IPS DF 4.7 (cell line): ENCODE measurements around the gene ADAMTS1.

Source experiments
- DNase-seq: peaks from one replicate; pipeline ENCODE4 v3.0.0-alpha.2; 2013; ENCODE audit warnings: low spot score; ENCODE audit errors: extremely low read depth

The ADAMTS1 gene

DNA sequence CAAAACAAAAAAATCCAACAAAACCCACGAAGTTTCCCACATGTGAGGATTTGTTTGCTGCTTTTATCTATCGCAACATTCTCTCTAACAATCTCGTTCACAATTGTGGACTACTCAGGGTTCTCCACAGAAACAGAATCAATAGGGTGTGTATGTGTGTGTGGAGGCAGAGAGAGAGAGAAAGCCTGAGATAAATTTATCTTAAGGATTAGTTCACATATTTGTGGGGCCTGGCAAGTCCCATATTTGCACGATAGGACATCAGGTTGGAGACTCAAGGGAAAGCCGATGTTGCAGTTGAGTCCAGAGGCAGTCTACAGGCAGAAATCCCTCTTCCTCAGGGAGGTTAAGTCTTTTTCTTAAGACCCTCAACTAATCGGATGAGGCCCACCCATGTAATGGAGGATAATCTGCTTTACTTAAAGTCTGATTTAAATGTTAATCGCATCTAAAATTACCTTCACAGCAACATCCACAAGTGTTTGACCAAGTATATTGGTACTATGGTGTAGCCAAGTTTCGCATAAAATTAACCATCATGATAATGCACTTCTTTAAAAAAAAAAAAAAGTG is 31.7 kb downstream of the ADAMTS1 start:
- DNase-seq, result no peak

DNA sequence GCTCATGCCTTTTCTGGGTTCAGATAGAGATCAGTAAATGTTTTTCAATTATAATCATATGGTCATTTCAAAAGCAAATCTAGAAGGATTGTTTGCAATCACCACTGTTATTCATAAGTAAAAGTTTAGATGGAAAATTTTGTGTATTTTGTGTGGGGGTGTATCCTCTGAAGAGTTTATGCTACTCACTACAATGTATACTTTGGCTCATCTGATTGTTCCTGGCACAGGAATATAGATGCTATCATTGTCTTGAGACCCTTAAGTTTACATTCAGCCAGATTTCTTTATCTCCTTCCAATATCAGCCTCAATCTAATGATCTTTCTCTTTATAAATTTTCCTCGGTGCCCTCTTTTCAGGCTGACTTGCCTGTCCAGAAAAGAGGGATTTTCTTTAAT is 33.0 kb downstream of the ADAMTS1 start:
- no peak for DNase-seq

GRCh38 chr21:26811482-26811881 is 33.7 kb downstream of the ADAMTS1 start:
- no peak for DNase-seq

- no peak for DNase-seq
Observed at GRCh38 chr21:26810676-26811415, 34.4 kb downstream of the ADAMTS1 start.

DNA sequence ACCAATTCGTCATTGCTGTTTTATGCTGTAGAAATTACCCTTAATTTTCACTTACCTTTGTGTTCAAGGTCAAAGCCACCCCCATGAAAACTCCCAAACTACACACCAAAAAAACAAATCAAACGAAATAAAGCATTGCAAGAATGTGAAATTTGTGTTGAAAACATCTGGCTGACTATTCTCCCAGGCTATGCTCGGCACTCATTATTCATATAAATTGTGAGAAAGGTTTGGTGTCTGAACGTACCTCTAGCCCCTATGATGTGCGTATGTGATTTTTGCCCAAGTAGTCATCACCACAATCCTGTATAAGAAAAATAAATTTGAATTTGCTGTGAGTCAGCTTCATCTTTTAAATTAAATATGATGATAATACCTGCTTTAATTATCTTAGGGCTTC is 34.9 kb downstream of the ADAMTS1 start:
- DNase-seq, result no peak

DNA sequence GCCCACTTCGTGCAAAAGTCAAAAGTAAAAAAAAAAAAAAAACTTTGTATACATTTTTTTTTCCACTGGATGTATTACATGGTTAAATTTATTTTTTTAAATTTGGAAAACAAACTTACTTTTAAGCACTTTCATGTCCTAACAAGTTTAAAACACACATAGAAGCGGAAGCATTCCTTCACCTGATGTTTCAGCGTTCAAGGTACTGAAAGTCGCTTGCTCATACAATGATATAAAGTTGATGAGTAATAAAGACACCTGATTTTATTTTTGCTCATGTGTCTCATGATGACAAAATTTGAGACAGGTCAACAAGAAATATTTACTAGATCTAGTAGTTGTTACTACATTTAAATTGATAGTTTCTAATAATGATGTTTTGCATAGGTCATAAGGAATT is 35.5 kb downstream of the ADAMTS1 start:
- no peak for DNase-seq

DNA sequence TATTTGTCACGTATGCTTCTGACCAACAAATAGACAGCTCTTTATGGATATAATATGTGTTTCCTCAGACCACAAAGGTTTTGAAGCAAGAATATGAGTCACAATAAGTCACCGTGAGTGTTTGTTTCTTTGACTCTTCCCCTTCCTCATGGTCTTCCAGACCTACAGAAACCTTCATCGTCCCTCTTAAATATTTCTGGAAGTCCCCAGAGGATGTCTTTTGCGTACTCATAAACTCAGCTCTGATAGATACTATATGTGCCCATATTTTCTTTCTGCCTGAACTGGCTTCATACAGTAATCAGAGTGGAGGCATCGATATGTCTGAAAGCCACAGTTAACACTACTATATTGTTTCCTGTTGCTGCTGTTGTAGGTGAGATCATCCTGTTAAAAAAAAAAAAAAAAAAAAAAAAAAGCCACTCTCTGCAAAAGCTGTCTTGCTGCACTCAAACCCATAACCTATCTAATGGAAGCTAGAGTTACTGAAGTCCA is 38.4 kb downstream of the ADAMTS1 start:
- no peak for DNase-seq

DNA sequence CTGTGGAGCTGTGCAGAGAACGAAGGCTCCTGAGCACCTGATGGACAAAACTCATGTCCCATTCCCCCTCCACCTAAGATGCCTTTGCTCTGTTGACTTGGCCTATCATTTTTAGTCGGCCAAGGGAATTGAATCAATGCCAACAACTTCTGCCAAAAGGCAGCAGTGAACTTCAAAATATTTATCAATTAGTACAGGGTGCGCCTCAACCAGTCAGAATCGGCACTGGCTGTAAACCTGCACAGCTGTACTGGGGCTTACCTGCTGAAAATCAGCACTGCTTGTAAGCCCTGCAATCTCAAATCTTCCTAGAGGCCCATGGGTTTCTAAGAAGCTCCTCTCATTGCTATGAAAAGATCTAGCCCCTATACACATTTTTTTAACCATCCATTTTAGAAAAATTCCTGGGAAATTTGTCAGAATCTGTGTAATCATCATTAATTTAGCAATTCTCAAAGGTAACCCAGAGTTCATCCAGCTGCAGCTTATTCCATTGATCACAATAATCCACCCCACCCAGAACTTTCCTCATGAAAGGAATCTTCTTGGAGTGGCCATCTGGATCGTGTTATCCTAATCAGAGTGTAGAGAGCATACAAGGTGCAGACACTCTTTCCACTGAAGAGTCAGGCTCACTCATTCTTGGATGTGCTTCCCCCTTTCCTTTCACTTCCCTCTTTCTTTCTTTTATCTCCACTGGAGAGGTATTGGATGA is 40.2 kb downstream of the ADAMTS1 start:
- DNase-seq, result no peak

- DNase-seq, result no peak
Observed at GRCh38 chr21:26801498-26801897, 43.7 kb downstream of the ADAMTS1 start.

DNA sequence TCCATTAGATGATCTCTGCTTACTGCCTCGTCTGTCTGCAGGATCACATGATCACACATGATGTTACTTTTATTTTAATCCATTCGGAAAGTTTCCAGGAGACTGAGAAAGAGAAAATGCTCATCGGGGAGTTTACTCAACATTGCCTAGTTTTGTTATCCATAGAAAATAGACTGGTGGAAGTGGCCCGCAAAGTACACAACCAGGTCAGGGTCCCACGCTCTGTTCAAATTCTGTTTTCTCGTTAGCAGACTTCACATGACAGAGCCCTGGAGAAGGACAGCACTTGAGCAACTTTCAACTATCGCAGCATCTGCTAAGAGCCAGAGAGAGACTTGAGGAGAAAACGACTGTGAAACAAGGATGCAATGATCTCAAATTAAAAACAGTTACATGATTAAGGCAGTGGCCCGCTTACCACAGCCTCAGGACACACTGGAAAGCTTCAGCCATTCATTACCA is 44.2 kb downstream of the ADAMTS1 start:
- no peak for DNase-seq

- DNase-seq, result no peak
Observed at GRCh38 chr21:26800455-26800854, 44.8 kb downstream of the ADAMTS1 start.

GRCh38 chr21:26800001-26800400 is 45.2 kb downstream of the ADAMTS1 start:
- no peak for DNase-seq

- no peak for DNase-seq
Observed at GRCh38 chr21:26798856-26799751, 46.1 kb downstream of the ADAMTS1 start.

DNA sequence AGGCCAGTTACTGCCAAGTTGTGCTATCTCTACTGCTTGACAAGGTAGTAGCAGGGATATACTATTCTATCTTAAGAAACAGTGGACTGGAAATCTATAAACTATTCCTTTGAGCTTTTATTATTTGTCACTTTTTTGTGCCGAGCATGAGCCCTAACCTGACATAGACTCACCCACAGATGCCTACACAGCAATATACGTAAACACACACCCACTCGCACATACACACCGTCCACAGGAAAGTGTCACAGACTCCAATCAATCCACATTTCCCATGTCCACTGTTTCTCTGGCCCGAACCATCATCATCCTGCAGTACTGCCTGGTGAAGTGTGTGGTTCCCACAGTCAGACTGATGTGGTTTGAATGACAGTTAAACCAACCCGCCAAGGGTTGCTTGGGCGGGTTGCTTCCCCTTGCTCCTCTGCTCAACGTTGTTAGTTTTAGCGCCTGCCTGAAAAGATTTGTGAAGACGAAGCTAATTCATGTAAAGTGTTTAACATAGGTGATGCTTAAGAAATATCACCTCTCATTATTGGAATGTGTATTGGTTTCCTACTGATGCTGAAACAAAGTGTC is 47.2 kb downstream of the ADAMTS1 start:
- no peak for DNase-seq

- DNase-seq, result no peak
Observed at GRCh38 chr21:26795866-26796329, 49.3 kb downstream of the ADAMTS1 start.

DNA sequence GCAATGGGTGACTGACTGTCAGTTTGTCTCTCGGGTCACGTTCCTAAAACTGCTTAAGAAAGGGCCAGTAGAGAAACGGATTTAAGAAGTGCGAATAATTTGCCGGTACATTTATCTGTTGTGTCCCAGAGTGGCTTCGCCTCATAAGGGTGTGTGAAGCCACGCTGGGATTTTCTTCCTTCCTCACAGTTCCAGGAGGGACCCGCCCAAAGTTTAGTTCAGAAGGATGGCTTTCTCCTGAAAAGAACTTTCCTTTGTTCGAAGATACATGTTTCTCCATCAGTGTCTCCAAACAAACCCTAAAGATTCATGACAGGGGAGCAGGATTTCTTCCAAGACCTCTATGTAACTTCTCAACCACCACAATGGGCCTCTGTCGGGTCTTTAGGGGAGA is 49.8 kb downstream of the ADAMTS1 start:
- DNase-seq, result no peak

DNA sequence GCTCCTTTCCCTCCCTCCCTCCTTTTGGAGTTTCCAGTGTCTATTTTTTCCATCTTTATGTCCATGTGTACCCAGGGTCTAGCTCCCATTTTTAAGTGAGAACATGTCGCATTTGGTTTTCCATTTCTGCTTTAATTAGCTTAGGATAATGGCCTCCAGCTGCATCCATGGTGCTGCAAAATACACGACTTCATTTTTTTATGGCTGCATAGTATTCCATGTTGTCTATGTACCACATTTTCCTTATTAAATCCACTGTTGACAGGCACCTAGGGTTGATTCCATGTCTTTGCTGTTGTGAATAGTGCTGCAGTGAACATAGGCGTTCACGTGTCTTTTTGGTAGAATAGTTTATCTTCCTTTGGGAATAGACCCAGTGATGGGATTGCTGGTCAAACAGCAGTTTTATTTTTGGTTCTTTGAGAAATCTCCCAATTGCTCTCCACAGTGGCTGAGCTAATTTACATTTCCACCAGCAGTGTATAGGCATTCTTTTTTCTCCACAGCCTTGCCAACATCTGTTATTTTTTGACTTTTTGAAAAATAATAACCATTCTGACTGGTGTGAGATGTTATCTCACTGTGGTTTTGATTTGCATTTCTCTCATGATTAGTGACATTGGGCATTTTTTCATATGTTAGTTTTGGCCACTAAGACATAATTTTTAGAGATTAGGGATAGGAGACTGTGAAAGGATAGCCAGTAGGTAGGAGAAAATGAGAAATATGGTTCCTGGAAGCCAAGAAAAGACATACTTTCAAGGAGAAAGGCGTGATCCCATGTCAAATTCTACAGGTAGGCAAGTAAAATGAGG is 50.4 kb downstream of the ADAMTS1 start:
- no peak for DNase-seq

- no peak for DNase-seq
Observed at GRCh38 chr21:26790296-26790695, 54.9 kb downstream of the ADAMTS1 start.

DNA sequence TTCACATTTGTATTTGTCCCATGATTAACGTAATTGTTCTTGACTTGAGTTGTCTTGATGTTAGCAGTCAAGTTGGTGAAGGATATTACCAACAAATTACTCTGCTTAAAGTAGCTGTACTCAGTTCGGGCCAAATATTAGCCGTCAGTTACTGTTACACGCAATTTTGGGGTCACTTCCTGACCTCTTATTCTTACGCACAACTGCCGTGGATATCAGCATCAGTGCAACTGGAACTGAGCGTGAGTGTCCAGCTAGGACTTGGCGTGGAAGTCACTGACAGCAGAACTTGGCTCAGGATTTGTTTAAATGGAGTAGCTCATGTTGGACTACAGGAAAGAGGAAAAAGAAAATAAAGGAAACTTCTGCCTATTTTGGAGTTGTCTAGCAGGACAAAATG is 56.4 kb downstream of the ADAMTS1 start:
- DNase-seq, result no peak
